Upper lobe of left lung (tissue), 6 donors: ENCODE data around the gene CYP4F12. TPM values are rescaled to one million over a fixed set of nuclear protein-coding genes. Genes with fewer than 3 reads are reported as not detected.
"Not testable (repeated sequence)": the region's sequence is repeated elsewhere in the genome, so short reads cannot be mapped to it uniquely, and the experiment has no call there.

ENCODE experiments used
- ATAC-seq, 2 donors: fragments of 200-7000 bp; cut with Tn5 transposase; one replicate each; pipeline ENCODE4 v1.9.1; 2022; ENCODE audit warnings: mild to moderate bottlenecking in 2 of 2, moderate library complexity in 2 of 2; ENCODE audit not compliant: low FRiP score in 2 of 2
- DNase-seq, 2 donors: peaks; one replicate each; pipeline ENCODE4 v3.0.0-alpha.2; 2019 to 2020
- H3K27ac ChIP-seq, 4 donors: fragments of 200-600 bp; sonication (generic); one replicate each; pipeline ENCODE4 v1.5.1; 2016 to 2019
- H3K27me3 ChIP-seq, 4 donors: fragments of 200-600 bp; sonication (generic); one replicate each; pipeline ENCODE4 v1.5.1; 2017 to 2019
- H3K36me3 ChIP-seq, 4 donors: fragments of 200-600 bp; sonication (generic); one replicate each; pipeline ENCODE4 v1.5.1; 2016 to 2019
- H3K4me1 ChIP-seq, 4 donors: fragments of 200-600 bp; sonication (generic); one replicate each; pipeline ENCODE4 v1.5.1; 2018 to 2019
- H3K4me3 ChIP-seq, 4 donors: fragments of 200-600 bp; sonication (generic); one replicate each; pipeline ENCODE4 v1.5.1; 2017 to 2019; ENCODE audit warnings: mild to moderate bottlenecking in 2 of 4, moderate library complexity in 1 of 4
- H3K9me3 ChIP-seq, 4 donors: fragments of 200-600 bp; sonication (generic); one replicate each; pipeline ENCODE4 v1.5.1; 2018 to 2019
- CTCF ChIP-seq, 6 experiments: fragments of 450-650 bp in 4 of 6; fragments of 200-600 bp in 2 of 6; sonication (generic) in 2 of 6; IDR thresholded peaks; one replicate each; pipeline ENCODE4 v1.5.1; 2016 to 2019; ENCODE audit warnings: antibody characterized with exemption in 6 of 6
- EP300 ChIP-seq, 4 donors: sonication (generic); formaldehyde crosslinking; IDR thresholded peaks; one replicate each; pipeline ENCODE4 v1.5.1; 2017; ENCODE audit warnings: antibody characterized with exemption in 4 of 4, control low read depth in 2 of 4
- POLR2A ChIP-seq, 4 donors: fragments of 450-650 bp; IDR thresholded peaks; one replicate each; pipeline ENCODE4 v1.5.1; 2016 to 2017; ENCODE audit warnings: antibody characterized with exemption in 4 of 4, mild to moderate bottlenecking in 2 of 4
- POLR2AphosphoS5 ChIP-seq, 2 donors: sonication (generic); formaldehyde crosslinking; IDR thresholded peaks; one replicate each; pipeline ENCODE4 v1.5.1; 2017; ENCODE audit warnings: antibody characterized with exemption in 2 of 2
- WGBS, 2 donors: methylation state at CpG; one replicate each; pipeline ENCODE4 v1.1.5; 2017 to 2018; 5-methylcytosine and 5-hydroxymethylcytosine counted together
- total RNA-seq, 6 donors: library from RNA; depleted of rRNA in 4 of 6; stranded (reverse); fragments of >200 nt in 4 of 6; gene quantifications; one replicate each; pipeline versions ENCODE4 v1.1.0 to v1.2.1, GENCODE V29; 2016 to 2021
- donor health status: DM: no; HTN: no; CAD: no; lungs with moderate emphysema.
- donor health status: DM: no; HTN: yes; CAD: no; lungs with severe emphysema.

The CYP4F12 gene
- total RNA-seq, 6 donors from 2014 or later = 0.30 to 16.8 (median 2.0) TPM

GRCh38 chr19:15644816-15645215, 28.1 kb upstream of the CYP4F12 start:
- 61 to 64% methylated on average over 3 of the region's 3 CpGs for WGBS, 2 donors
- ATAC-seq = no peak
- Histone ChIP-seq H3K4me3 (no peak overlapping the region), H3K4me1 (no peaks in the 10 kb centered on the region), H3K27ac (no peak overlapping the region), H3K9me3 (no peaks in the 10 kb centered on the region), H3K27me3 (no peaks in the 10 kb centered on the region), H3K36me3 (no peaks in the 10 kb centered on the region)
- TF ChIP-seq EP300 (IDR thresholded peaks at IDR 0.05) (no peak), CTCF (IDR thresholded peaks at IDR 0.05) (no peak), POLR2AphosphoS5 (IDR thresholded peaks at IDR 0.05) (no peak), POLR2A (IDR thresholded peaks at IDR 0.05) (no peak)
- no peak for DNase-seq

GRCh38 chr19:15649526-15649925, 23.4 kb upstream of the CYP4F12 start:
- no peak for ATAC-seq
- no peaks in the 10 kb centered on the region for H3K4me1 ChIP-seq
- no peak overlapping the region for H3K4me3 ChIP-seq
- no peaks in the 10 kb centered on the region for H3K36me3 ChIP-seq
- TF ChIP-seq POLR2A (IDR thresholded peaks at IDR 0.05) (no peak), CTCF (IDR thresholded peaks at IDR 0.05) (no peak), POLR2AphosphoS5 (IDR thresholded peaks at IDR 0.05) (no peak), EP300 (IDR thresholded peaks at IDR 0.05) (no peak)
- H3K9me3 ChIP-seq = no peaks in the 10 kb centered on the region
- no peak for DNase-seq
- H3K27me3 ChIP-seq = no peaks in the 10 kb centered on the region
- H3K27ac ChIP-seq = no peak overlapping the region
- WGBS, 2 donors = 73 to 76% methylated on average over 2 of the region's 2 CpGs

GRCh38 chr19:15650123-15650522, 22.8 kb upstream of the CYP4F12 start:
- H3K9me3 ChIP-seq, ATAC-seq, H3K27me3 ChIP-seq, DNase-seq, H3K36me3 ChIP-seq, H3K4me1 ChIP-seq, H3K27ac ChIP-seq, H3K4me3 ChIP-seq: not testable (repeated sequence)

- Histone ChIP-seq H3K9me3 (no peaks in the 10 kb centered on the region), H3K27me3 (no peaks in the 10 kb centered on the region), H3K27ac (no peak overlapping the region), H3K4me1 (no peaks in the 10 kb centered on the region), H3K36me3 (no peaks in the 10 kb centered on the region), H3K4me3 (no peak overlapping the region)
- TF ChIP-seq POLR2A (IDR thresholded peaks at IDR 0.05) (no peak), POLR2AphosphoS5 (IDR thresholded peaks at IDR 0.05) (no peak), CTCF (IDR thresholded peaks at IDR 0.05) (no peak), EP300 (IDR thresholded peaks at IDR 0.05) (no peak)
- no peak for DNase-seq
- no peak for ATAC-seq
- 71 to 93% methylated on average over 3 of the region's 3 CpGs for WGBS, 2 donors
Observed at GRCh38 chr19:15651791-15652190, 21.1 kb upstream of the CYP4F12 start.

GRCh38 chr19:15652559-15653278, 20.2 kb upstream of the CYP4F12 start:
- no peak for TF ChIP-seq POLR2A (IDR thresholded peaks at IDR 0.05)
- Histone ChIP-seq H3K27ac (no peak overlapping the region), H3K36me3 (no peaks in the 10 kb centered on the region), H3K9me3 (no peaks in the 10 kb centered on the region), H3K4me1 (no peaks in the 10 kb centered on the region), H3K4me3 (no peak overlapping the region), H3K27me3 (no peaks in the 10 kb centered on the region)
- 68 to 73% methylated on average over 7 to 8 of the region's 8 CpGs for WGBS, 2 donors
- ATAC-seq (no peak), DNase-seq (peak in 1 of 2 donors; percentile 27)

- no peaks in the 10 kb centered on the region for H3K27me3 ChIP-seq
- H3K27ac ChIP-seq = no peak overlapping the region
- H3K4me3 ChIP-seq = no peak overlapping the region
- no peaks in the 10 kb centered on the region for H3K9me3 ChIP-seq
- DNase-seq (no peak), ATAC-seq (no peak)
- TF ChIP-seq POLR2A (IDR thresholded peaks at IDR 0.05) (no peak), CTCF (IDR thresholded peaks at IDR 0.05) (no peak), EP300 (IDR thresholded peaks at IDR 0.05) (no peak), POLR2AphosphoS5 (IDR thresholded peaks at IDR 0.05) (no peak)
- H3K4me1 ChIP-seq = no peaks in the 10 kb centered on the region
- H3K36me3 ChIP-seq = no peaks in the 10 kb centered on the region
Observed at GRCh38 chr19:15656467-15656866, 16.4 kb upstream of the CYP4F12 start.
